ENCODE measurements around the gene NR2C2AP. TPM values are rescaled to one million over a fixed set of nuclear protein-coding genes. Genes with fewer than 3 reads are reported as not detected.

The NR2C2AP gene
- total RNA-seq, 1 experiment from 2014 or later = 42.1 TPM

DNA sequence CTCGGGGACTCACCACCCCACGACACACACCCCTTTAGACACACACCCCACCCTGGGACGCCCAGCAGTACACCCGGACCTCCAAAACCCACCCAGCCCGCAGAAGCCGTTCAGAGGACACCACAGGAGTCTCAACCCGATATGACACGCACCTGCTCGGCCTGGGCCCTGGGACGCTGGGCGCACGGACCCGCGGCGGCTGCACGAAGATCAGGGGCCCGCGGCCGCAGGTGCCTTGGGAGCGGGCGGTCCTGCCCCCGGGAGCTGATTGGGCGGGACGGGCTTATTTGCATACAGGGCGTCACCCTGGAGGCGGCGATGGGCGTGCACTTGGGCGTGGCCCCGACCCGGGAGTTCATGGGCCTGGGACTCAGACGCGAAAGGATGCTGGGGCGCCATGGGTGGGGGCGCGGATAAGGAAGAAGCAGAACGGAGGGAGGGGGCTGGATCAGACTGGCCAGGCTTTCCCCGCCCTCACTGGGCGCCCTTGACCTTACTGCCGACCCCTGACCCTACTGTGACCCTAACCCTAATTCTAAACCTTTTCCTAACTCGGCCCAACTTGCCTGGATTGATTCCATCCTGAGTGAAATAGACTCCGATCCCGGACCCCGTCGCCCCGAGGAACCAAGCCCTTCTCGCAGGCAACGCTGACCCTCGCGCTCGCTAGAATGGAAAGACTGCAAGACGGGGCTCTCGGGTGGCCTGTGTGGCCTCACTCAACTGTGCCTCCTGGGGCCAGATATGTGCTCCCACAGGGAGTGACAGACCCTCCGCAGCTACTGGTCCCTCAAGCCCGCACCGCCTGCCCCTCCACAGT lies 33.0 kb downstream of the NR2C2AP start, which contains the start of gene MEF2B:
TSS of gene MEF2B (minus strand) at position 211 of the 820 bp plus-strand sequence. CDS start 19,528 bp downstream, outside the sequence.
- H3K27me3 ChIP-seq (ENCODE audit: control insufficient read depth, insufficient read depth, low read length) = no peaks in the 10 kb centered on the region
- no peaks in the 10 kb centered on the region for H3K36me3 ChIP-seq (ENCODE audit: control insufficient read depth, insufficient read depth, low read length)
- H3K9me3 ChIP-seq (ENCODE audit: control insufficient read depth, insufficient read depth, low read depth, low read length) = no peaks in the 10 kb centered on the region
- ATAC-seq (peak; percentile 65), DNase-seq (ENCODE audit: low read depth, low spot score) (no peak)
- TF ChIP-seq REST (IDR thresholded peaks at IDR 0.05; ENCODE audit: insufficient read depth in 1 of 2, low read depth in 2 of 2, low read length in 1 of 2) = no peak
- TF ChIP-seq TCF7L2 (IDR thresholded peaks at IDR 0.05; ENCODE audit: low read depth, low read length) = no peak
- no peak for TF ChIP-seq CTCF (IDR thresholded peaks at IDR 0.05)
- no peak within 1 kb of the TSS for H3K27ac ChIP-seq (ENCODE audit: low read length)
- POLR2A ChIA-PET = no interaction called here
- intact Hi-C loops (cut with micrococcal nuclease; ENCODE audit: unreplicated experiment) = no loop called here
- CTCF ChIA-PET = no interaction called here
- H3K4me1 ChIP-seq (ENCODE audit: control insufficient read depth, insufficient read depth, low read length) = no peaks in the 10 kb centered on the region
- in situ Hi-C loops (cut with HindIII; ENCODE audit: low pct_unique_long_range_greater_than_20kb, low sequenced_read_pairs) = no loop called here
- no peak within 1 kb of the TSS for H3K4me3 ChIP-seq (ENCODE audit: low read depth in 2 of 2, low read length in 2 of 2)
- no TSS peak for BruUV-seq (replicated peaks)

GRCh38 chr19:19169236-19170052 lies 33.8 kb downstream of the NR2C2AP start:
- DNase-seq (ENCODE audit: low read depth, low spot score) (no peak), ATAC-seq (no peak)
- Histone ChIP-seq H3K4me3 (ENCODE audit: low read depth in 2 of 2, low read length in 2 of 2) (no peak overlapping the region), H3K4me1 (ENCODE audit: control insufficient read depth, insufficient read depth, low read length) (no peaks in the 10 kb centered on the region), H3K36me3 (ENCODE audit: control insufficient read depth, insufficient read depth, low read length) (no peaks in the 10 kb centered on the region), H3K27me3 (ENCODE audit: control insufficient read depth, insufficient read depth, low read length) (no peaks in the 10 kb centered on the region), H3K9me3 (ENCODE audit: control insufficient read depth, insufficient read depth, low read depth, low read length) (no peaks in the 10 kb centered on the region), H3K27ac (ENCODE audit: low read length) (no peak overlapping the region)
- intact Hi-C loops (cut with micrococcal nuclease; ENCODE audit: unreplicated experiment) (no loop called here), in situ Hi-C loops (cut with HindIII; ENCODE audit: low pct_unique_long_range_greater_than_20kb, low sequenced_read_pairs) (no loop called here)
- TSS peak; percentile 52 for BruUV-seq (replicated peaks)
- ChIA-PET CTCF (no interaction called here), POLR2A (no interaction called here)
- TF ChIP-seq CTCF (IDR thresholded peaks at IDR 0.05) = no peak
- TF ChIP-seq REST (IDR thresholded peaks at IDR 0.05; ENCODE audit: insufficient read depth in 1 of 2, low read depth in 2 of 2, low read length in 1 of 2) = no peak
- no peak for TF ChIP-seq POLR2AphosphoS5 (IDR thresholded peaks at IDR 0.05; ENCODE audit: low read depth, low read length)
- no peak for TF ChIP-seq SIN3A (IDR thresholded peaks at IDR 0.05; ENCODE audit: borderline replicate concordance, insufficient read depth, low read depth, low read length)
- TF ChIP-seq TCF7L2 (IDR thresholded peaks at IDR 0.05; ENCODE audit: low read depth, low read length) = no peak
